CD8-positive, alpha-beta memory T cell (primary cell): ENCODE measurements around the gene ZC2HC1C. TPM values are rescaled to one million over a fixed set of nuclear protein-coding genes. Genes with fewer than 3 reads are reported as not detected.
"Not testable (repeated sequence)": the region's sequence is repeated elsewhere in the genome, so short reads cannot be mapped to it uniquely, and the experiment has no call there.

ENCODE experiments used
- CTCF ChIA-PET: fragments of 350-600 bp; sonication (Branson Sonifier 250); formaldehyde crosslinking; loops from one replicate; lab custom pipeline; 2021; ENCODE audit warnings: antibody characterized with exemption; lab: Charles Lee
- POLR2A ChIA-PET: fragments of 350-600 bp; sonication (Branson Sonifier 250); formaldehyde crosslinking; loops from one replicate; lab custom pipeline; 2021; ENCODE audit warnings: antibody characterized with exemption; lab: Charles Lee
- DNase-seq, 5 donors: peaks; one replicate each; pipeline versions ENCODE4 v3.0.0 to v3.0.0-alpha.2; 2020 to 2022; ENCODE audit warnings: mixed read lengths in 1 of 5
- H3K27ac ChIP-seq: one replicate; pipeline ENCODE4 v1.7.0; 2013; ENCODE audit warnings: low read depth, mild to moderate bottlenecking, low read length, moderate library complexity
- H3K27me3 ChIP-seq: 2 replicates; pipeline ENCODE4 v1.7.0; 2013; ENCODE audit warnings: low read length, mild to moderate bottlenecking; ENCODE audit not compliant: insufficient read depth, poor library complexity, severe bottlenecking
- H3K36me3 ChIP-seq: 2 replicates; pipeline ENCODE4 v1.7.0; 2013; ENCODE audit warnings: mild to moderate bottlenecking, low read length, moderate library complexity; ENCODE audit not compliant: insufficient read depth
- H3K4me1 ChIP-seq: 2 replicates; pipeline ENCODE4 v1.7.0; 2013; ENCODE audit warnings: mild to moderate bottlenecking, low read length, moderate library complexity; ENCODE audit not compliant: insufficient read depth
- H3K4me3 ChIP-seq: 2 replicates; pipeline ENCODE4 v1.7.0; 2013; ENCODE audit warnings: mild to moderate bottlenecking, low read length
- H3K9me3 ChIP-seq: 2 replicates; pipeline ENCODE4 v1.7.0; 2013; ENCODE audit warnings: mild to moderate bottlenecking, low read length
- H3K27ac Mint-ChIP-seq, 8 donors: one replicate each; pipeline ENCODE4 v1.8.0; 2020 to 2021; ENCODE audit warnings: mixed read lengths in 8 of 8, mild to moderate bottlenecking in 6 of 8, inconsistent platforms in 3 of 8, moderate library complexity in 3 of 8
- H3K27me3 Mint-ChIP-seq, 2 donors: one replicate each; pipeline ENCODE4 v1.8.0; 2020 to 2021; ENCODE audit warnings: mixed read lengths in 2 of 2, mild to moderate bottlenecking in 1 of 2, moderate library complexity in 1 of 2
- H3K36me3 Mint-ChIP-seq, 3 donors: one replicate each; pipeline ENCODE4 v1.8.0; 2020 to 2021; ENCODE audit warnings: mixed read lengths in 3 of 3, inconsistent platforms in 1 of 3, mild to moderate bottlenecking in 1 of 3
- H3K4me1 Mint-ChIP-seq, 3 donors: one replicate each; pipeline ENCODE4 v1.8.0; 2020 to 2021; ENCODE audit warnings: mixed read lengths in 3 of 3, inconsistent platforms in 1 of 3, mild to moderate bottlenecking in 1 of 3
- H3K4me3 Mint-ChIP-seq, 7 donors: one replicate each; pipeline ENCODE4 v1.8.0; 2020 to 2021; ENCODE audit warnings: mixed read lengths in 7 of 7, mild to moderate bottlenecking in 6 of 7, moderate library complexity in 4 of 7, inconsistent platforms in 2 of 7
- H3K9me3 Mint-ChIP-seq, 5 donors: one replicate each; pipeline ENCODE4 v1.8.0; 2020 to 2022; ENCODE audit warnings: mixed read lengths in 5 of 5, mild to moderate bottlenecking in 3 of 5, moderate library complexity in 2 of 5, inconsistent platforms in 1 of 5
- polyA plus RNA-seq: library from polyadenylated mRNA; unstranded; fragments of 300-500 nt; fragmentation: Illumina TruSeq; gene quantifications from one replicate; pipeline ENCODE4 v1.2.3, GENCODE V29; 2021
- total RNA-seq, 2 experiments: library from RNA; stranded (reverse); gene quantifications; one replicate each; pipeline ENCODE4 v1.2.3, GENCODE V29; 2021

The ZC2HC1C gene
- total and polyA plus RNA-seq, 3 experiments from 2014 or later: 0.81 to 2.2 (median 1.1) TPM

- POLR2A ChIA-PET: interaction anchor here (0.7 to 1.4 kb wide), 6 partner anchors 31 to 167 kb away, joined by 3 to 6 read pairs (median 4); partner anchors contain the start of gene ACYP1
- not testable (repeated sequence) for H3K27me3 Mint-ChIP-seq, H3K9me3 Mint-ChIP-seq, H3K27me3 ChIP-seq, H3K9me3 ChIP-seq, H3K36me3 ChIP-seq
- DNase-seq: peak in 1 of 5 donors; percentile 48
- CTCF ChIA-PET: interaction anchor here (1.5 to 7.1 kb wide), 5 partner anchors 169 to 388 kb away, joined by 4 to 72 read pairs (median 6); no protein-coding TSS in a partner anchor
- Histone ChIP-seq H3K4me1 (peaks cover 36% of the 10 kb centered on the region), H3K4me3 (peak overlapping the region; percentile 99), H3K27ac (peak overlapping the region; percentile 95)
- Mint-ChIP-seq H3K27ac (peak overlapping the region; percentile 97 to 99 (median 98)), H3K4me1 (peaks cover 35 to 52% (median 52%) of the 10 kb centered on the region in 3 donors), H3K36me3 (peaks cover 0 to 26% (median 2%) of the 10 kb centered on the region in 3 donors), H3K4me3 (peak overlapping the region; percentile 95 to 98 (median 97))
These were observed 58.0 kb downstream of the ZC2HC1C start for GRCh38 chr14:75127474-75127820.

- H3K4me1 Mint-ChIP-seq: peaks cover 35 to 57% (median 54%) of the 10 kb centered on the region in 3 donors
- peak overlapping the region; percentile 84 to 99 (median 97) for H3K27ac Mint-ChIP-seq
- no peaks in the 10 kb centered on the region for H3K27me3 ChIP-seq
- H3K36me3 ChIP-seq: no peaks in the 10 kb centered on the region
- H3K4me1 ChIP-seq: peaks cover 36% of the 10 kb centered on the region
- peak overlapping the region; percentile 4 for H3K4me3 ChIP-seq
- POLR2A ChIA-PET: interaction anchor here (1.0 kb wide), 1 partner anchor 64 kb away, joined by 4 read pairs; the partner anchor contains the start of gene ACYP1
- peak overlapping the region; percentile 6 for H3K27ac ChIP-seq
- no peaks in the 10 kb centered on the region for H3K9me3 Mint-ChIP-seq
- no peaks in the 10 kb centered on the region for H3K27me3 Mint-ChIP-seq
- H3K36me3 Mint-ChIP-seq: peaks cover 0 to 29% (median 5%) of the 10 kb centered on the region in 3 donors
- no peak for DNase-seq
- no peaks in the 10 kb centered on the region for H3K9me3 ChIP-seq
- peak overlapping the region; percentile 72 to 98 (median 97) for H3K4me3 Mint-ChIP-seq
- CTCF ChIA-PET: interaction anchor here (5.2 to 7.1 kb wide), 2 partner anchors 169 to 175 kb away, joined by 55 to 72 read pairs; no protein-coding TSS in a partner anchor
These were observed 58.6 kb downstream of the ZC2HC1C start for GRCh38 chr14:75127903-75128595.

DNA sequence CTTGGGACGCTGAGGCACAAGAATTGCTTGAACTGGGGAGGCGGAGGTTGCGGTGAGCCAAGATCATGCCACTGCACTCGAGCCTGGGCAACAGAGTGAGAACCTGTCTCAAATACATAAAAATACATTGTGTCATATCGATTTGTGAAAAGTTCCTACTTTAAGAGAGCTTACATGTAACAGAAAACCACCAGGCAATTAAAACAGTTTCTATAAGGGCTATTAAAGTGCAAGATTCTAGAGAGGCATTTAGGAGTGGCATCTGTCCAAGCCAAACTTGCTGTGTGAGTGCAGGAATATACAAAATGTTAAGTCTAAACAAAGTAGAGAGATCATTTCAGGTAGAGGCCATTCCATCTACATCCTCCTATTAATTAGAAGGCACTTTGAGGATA, 59.2 kb downstream of the ZC2HC1C start:
- Mint-ChIP-seq H3K36me3 (peaks cover 3 to 35% (median 8%) of the 10 kb centered on the region in 3 donors), H3K27me3 (no peaks in the 10 kb centered on the region), H3K4me1 (peaks cover 35 to 57% (median 54%) of the 10 kb centered on the region in 3 donors), H3K4me3 (peak overlapping the region in 4 of 7 donors; percentile 15 to 52 (median 36)), H3K9me3 (no peaks in the 10 kb centered on the region), H3K27ac (peak overlapping the region in 6 of 8 donors; percentile 11 to 89 (median 35))
- H3K4me3 ChIP-seq: no peak overlapping the region
- ChIA-PET POLR2A (no interaction called here), CTCF (interaction anchor here (0.8 to 7.1 kb wide), 3 partner anchors 168 to 245 kb away, joined by 3 to 72 read pairs (median 55); no protein-coding TSS in a partner anchor)
- no peaks in the 10 kb centered on the region for H3K9me3 ChIP-seq
- peaks cover 36% of the 10 kb centered on the region for H3K4me1 ChIP-seq
- H3K27me3 ChIP-seq: no peaks in the 10 kb centered on the region
- DNase-seq: no peak
- no peak overlapping the region for H3K27ac ChIP-seq
- peaks cover 4% of the 10 kb centered on the region for H3K36me3 ChIP-seq

Other genes starting within 250 kb of the ZC2HC1C start
- gene PROX2, start 193.5 kb upstream of the ZC2HC1C start, total RNA-seq: under 1 TPM; 0.24 to 0.33 TPM
- gene PROX2, start 193.5 kb upstream of the ZC2HC1C start, polyA plus RNA-seq: not detected
- 100 to 1,000 TPM; 160 to 161 TPM for gene DLST, start 187.7 kb upstream of the ZC2HC1C start, total RNA-seq
- gene DLST, start 187.7 kb upstream of the ZC2HC1C start, polyA plus RNA-seq: 8.8 TPM
- 1 to 10 TPM; 4.8 to 5.0 TPM for gene RPS6KL1, start 146.4 kb upstream of the ZC2HC1C start, total RNA-seq
- gene RPS6KL1, start 146.4 kb upstream of the ZC2HC1C start, polyA plus RNA-seq: not detected
- gene PGF, start 114.0 kb upstream of the ZC2HC1C start, total RNA-seq: under 1 TPM in 1 of 2 experiments, not detected in 1; 0.29 TPM
- not detected for gene PGF, start 114.0 kb upstream of the ZC2HC1C start, polyA plus RNA-seq
- 10 to 100 TPM; 57.4 to 66.7 TPM for gene EIF2B2, start 66.7 kb upstream of the ZC2HC1C start, total RNA-seq
- gene EIF2B2, start 66.7 kb upstream of the ZC2HC1C start, polyA plus RNA-seq: 28.3 TPM
- gene MLH3, start 18.2 kb upstream of the ZC2HC1C start, total RNA-seq: 10 to 100 TPM; 16.2 to 16.7 TPM
- gene MLH3, start 18.2 kb upstream of the ZC2HC1C start, polyA plus RNA-seq: 10.4 TPM
- gene ACYP1, start 5.6 kb upstream of the ZC2HC1C start, total RNA-seq: 10 to 100 TPM; 37.4 to 39.2 TPM
- gene ACYP1, start 5.6 kb upstream of the ZC2HC1C start, polyA plus RNA-seq: 20.1 TPM
- gene NEK9, start 57.4 kb downstream of the ZC2HC1C start, total RNA-seq: 10 to 100 TPM; 72.2 to 74.0 TPM
- 18.0 TPM for gene NEK9, start 57.4 kb downstream of the ZC2HC1C start, polyA plus RNA-seq
- gene TMED10, start 107.0 kb downstream of the ZC2HC1C start, total RNA-seq: 100 to 1,000 TPM; 178 TPM
- 321 TPM for gene TMED10, start 107.0 kb downstream of the ZC2HC1C start, polyA plus RNA-seq
- 10 to 100 TPM; 15.2 to 16.8 TPM for gene FOS, start 209.2 kb downstream of the ZC2HC1C start, total RNA-seq
- gene FOS, start 209.2 kb downstream of the ZC2HC1C start, polyA plus RNA-seq: 768 TPM